Endodermal cell (in vitro differentiated cells): Measurements from ENCODE around the gene ENDOU. TPM values are rescaled to one million over a fixed set of nuclear protein-coding genes. Genes with fewer than 3 reads are reported as not detected.

Experiments used
- DNase-seq: peaks from one replicate; pipeline ENCODE4 v3.0.0-alpha.2; 2017
- H3K27ac ChIP-seq: 2 replicates; pipeline ENCODE4 v1.5.1; 2013; ENCODE audit warnings: mild to moderate bottlenecking, low read depth, low read length, moderate library complexity
- H3K27me3 ChIP-seq: 2 replicates; pipeline ENCODE4 v1.6.1; 2013; ENCODE audit warnings: mild to moderate bottlenecking, low read length, moderate library complexity; ENCODE audit not compliant: insufficient read depth, control insufficient read depth, poor library complexity, severe bottlenecking
- H3K36me3 ChIP-seq: 2 replicates; pipeline ENCODE4 v1.7.0; 2013; ENCODE audit warnings: mild to moderate bottlenecking, low read length, moderate library complexity; ENCODE audit not compliant: control insufficient read depth, insufficient read depth
- H3K4me1 ChIP-seq: one replicate; pipeline ENCODE4 v1.7.0; 2013; ENCODE audit warnings: low read length; ENCODE audit not compliant: control insufficient read depth, insufficient read depth
- H3K4me3 ChIP-seq: 2 replicates; pipeline ENCODE4 v1.5.1; 2013; ENCODE audit warnings: mild to moderate bottlenecking, low read length, moderate library complexity
- H3K9ac ChIP-seq: 2 replicates; pipeline ENCODE4 v1.6.1; 2013; ENCODE audit warnings: mild to moderate bottlenecking, low read length, moderate library complexity; ENCODE audit not compliant: poor library complexity, severe bottlenecking; ENCODE audit errors: extremely low read depth
- H3K9me3 ChIP-seq: 2 replicates; pipeline ENCODE4 v1.6.1; 2013; ENCODE audit warnings: mild to moderate bottlenecking, low read length, moderate library complexity; ENCODE audit not compliant: control insufficient read depth
- H3K27ac Mint-ChIP-seq: 2 replicates; pipeline ENCODE4 v1.8.0; 2020; ENCODE audit warnings: mixed read lengths
- H3K27me3 Mint-ChIP-seq: 2 replicates; pipeline ENCODE4 v1.8.0; 2021; ENCODE audit warnings: mild to moderate bottlenecking, mixed read lengths; ENCODE audit not compliant: insufficient read depth
- H3K36me3 Mint-ChIP-seq: 2 replicates; pipeline ENCODE4 v1.8.0; 2020; ENCODE audit warnings: low read depth, mixed read lengths
- H3K4me1 Mint-ChIP-seq: 2 replicates; pipeline ENCODE4 v1.8.0; 2020; ENCODE audit warnings: mixed read lengths
- H3K4me3 Mint-ChIP-seq: 2 replicates; pipeline ENCODE4 v1.8.0; 2020; ENCODE audit warnings: mild to moderate bottlenecking, moderate library complexity, mixed read lengths
- H3K9me3 Mint-ChIP-seq: 2 replicates; pipeline ENCODE4 v1.8.0; 2020; ENCODE audit warnings: mild to moderate bottlenecking, mixed read lengths
- WGBS, 2 experiments: methylation state at CpG; one replicate each; pipeline versions ENCODE4 v1.1.5 to v1.1.7; 2013; ENCODE audit warnings: missing lambda C conversion rate in 2 of 2, mixed read lengths in 1 of 2; ENCODE audit not compliant: insufficient coverage in 1 of 2, insufficient read length in 1 of 2; 5-methylcytosine and 5-hydroxymethylcytosine counted together
- total RNA-seq, 2 donors: library from RNA; stranded (reverse); fragmentation: NEBNext Ultra II Directional in 1 of 2; extraction: Animal tissue kit (Norgen Biotek cat#: 25700) in 1 of 2; gene quantifications; 2 replicates in 1 of 2; 3 replicates in 1 of 2; pipeline ENCODE4 v1.2.1, GENCODE V29; 2021
- TF ChIP-seq, protein P1 (sequence below): fragments of 200-600 bp; sonication (generic); conservative IDR thresholded peaks from 2 replicates; pipeline ENCODE4 v1.5.0; 2021; ENCODE audit warnings: antibody characterized with exemption, mild to moderate bottlenecking

The ENDOU gene
- total RNA-seq, 2 donors from 2014 or later, result not detected

DNA sequence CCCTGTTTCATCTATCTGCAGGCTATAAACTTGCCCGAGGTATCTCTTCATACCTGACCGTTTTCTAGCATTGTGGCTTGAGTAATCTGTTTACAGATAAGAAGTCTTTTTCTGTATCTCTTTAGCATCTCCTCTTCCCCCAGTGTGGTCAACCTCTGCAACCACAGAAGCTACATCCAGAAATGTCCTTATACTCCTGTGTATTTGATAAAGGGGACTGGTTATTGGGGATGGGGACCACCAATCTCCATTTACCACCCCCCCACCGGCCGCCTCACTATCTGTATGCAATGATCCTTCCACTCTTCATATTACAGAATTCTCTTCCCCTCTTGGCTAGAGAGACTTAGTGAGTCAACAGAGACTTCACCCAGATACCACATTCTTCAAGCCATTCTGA, 16.1 kb downstream of the ENDOU start:
- no peak overlapping the region for H3K27ac Mint-ChIP-seq
- WGBS, 2 experiments, result 85 to 90% methylated on average over 2 to 4 of the region's 4 CpGs

GRCh38 chr12:47707905-47708543, 17.3 kb downstream of the ENDOU start:
- H3K36me3 ChIP-seq, result peaks cover 4% of the 10 kb centered on the region
- Mint-ChIP-seq H3K36me3 (no peaks in the 10 kb centered on the region), H3K27me3 (no peaks in the 10 kb centered on the region), H3K4me3 (no peak overlapping the region), H3K27ac (no peak overlapping the region), H3K4me1 (peaks cover 27% of the 10 kb centered on the region), H3K9me3 (no peaks in the 10 kb centered on the region)
- H3K27me3 ChIP-seq, result no peaks in the 10 kb centered on the region
- H3K9me3 ChIP-seq, result no peaks in the 10 kb centered on the region
- no peak overlapping the region for H3K27ac ChIP-seq
- no peak overlapping the region for H3K9ac ChIP-seq
- no peak for DNase-seq
- 84 to 91% methylated on average over 4 to 5 of the region's 5 CpGs for WGBS, 2 experiments
- H3K4me1 ChIP-seq, result peaks cover 5% of the 10 kb centered on the region
- TF ChIP-seq, protein P1, sequence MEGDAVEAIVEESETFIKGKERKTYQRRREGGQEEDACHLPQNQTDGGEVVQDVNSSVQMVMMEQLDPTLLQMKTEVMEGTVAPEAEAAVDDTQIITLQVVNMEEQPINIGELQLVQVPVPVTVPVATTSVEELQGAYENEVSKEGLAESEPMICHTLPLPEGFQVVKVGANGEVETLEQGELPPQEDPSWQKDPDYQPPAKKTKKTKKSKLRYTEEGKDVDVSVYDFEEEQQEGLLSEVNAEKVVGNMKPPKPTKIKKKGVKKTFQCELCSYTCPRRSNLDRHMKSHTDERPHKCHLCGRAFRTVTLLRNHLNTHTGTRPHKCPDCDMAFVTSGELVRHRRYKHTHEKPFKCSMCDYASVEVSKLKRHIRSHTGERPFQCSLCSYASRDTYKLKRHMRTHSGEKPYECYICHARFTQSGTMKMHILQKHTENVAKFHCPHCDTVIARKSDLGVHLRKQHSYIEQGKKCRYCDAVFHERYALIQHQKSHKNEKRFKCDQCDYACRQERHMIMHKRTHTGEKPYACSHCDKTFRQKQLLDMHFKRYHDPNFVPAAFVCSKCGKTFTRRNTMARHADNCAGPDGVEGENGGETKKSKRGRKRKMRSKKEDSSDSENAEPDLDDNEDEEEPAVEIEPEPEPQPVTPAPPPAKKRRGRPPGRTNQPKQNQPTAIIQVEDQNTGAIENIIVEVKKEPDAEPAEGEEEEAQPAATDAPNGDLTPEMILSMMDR, result no peak
- H3K4me3 ChIP-seq, result no peak overlapping the region

More for the DNA sequence above, 16.1 kb downstream of the ENDOU start:
- Mint-ChIP-seq H3K27me3 (peaks cover 1% of the 10 kb centered on the region), H3K9me3 (no peaks in the 10 kb centered on the region), H3K4me1 (peaks cover 19% of the 10 kb centered on the region), H3K36me3 (no peaks in the 10 kb centered on the region), H3K4me3 (no peak overlapping the region)
- H3K9me3 ChIP-seq, result no peaks in the 10 kb centered on the region
- DNase-seq, result no peak
- no peak overlapping the region for H3K27ac ChIP-seq
- TF ChIP-seq, protein P1, result no peak
- H3K4me3 ChIP-seq, result no peak overlapping the region
- no peaks in the 10 kb centered on the region for H3K27me3 ChIP-seq
- peaks cover 5% of the 10 kb centered on the region for H3K4me1 ChIP-seq
- H3K9ac ChIP-seq, result no peak overlapping the region
- no peaks in the 10 kb centered on the region for H3K36me3 ChIP-seq

DNA sequence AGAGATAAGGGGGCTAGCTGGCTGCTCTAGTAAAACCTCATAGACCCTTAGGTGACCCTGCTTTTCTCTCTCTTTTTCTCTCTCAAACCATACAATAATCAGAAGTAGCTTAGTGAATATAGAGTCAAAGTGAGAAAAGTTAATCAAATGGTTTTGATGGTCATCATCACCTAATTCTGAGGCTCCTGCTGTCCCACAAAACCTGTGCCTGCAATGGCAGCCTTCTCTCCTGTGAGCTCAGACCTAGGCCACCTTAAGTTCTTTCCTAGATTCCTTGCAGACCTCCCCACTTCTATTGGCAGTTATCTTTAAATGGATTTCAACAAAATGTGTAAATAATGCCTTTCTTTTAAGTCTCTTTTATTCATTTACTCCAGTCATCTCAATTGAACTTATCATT, 17.9 kb downstream of the ENDOU start:
- peaks cover 2% of the 10 kb centered on the region for H3K36me3 Mint-ChIP-seq
- no peak overlapping the region for H3K4me3 Mint-ChIP-seq
- no peaks in the 10 kb centered on the region for H3K27me3 Mint-ChIP-seq
- no peaks in the 10 kb centered on the region for H3K27me3 ChIP-seq
- no peak overlapping the region for H3K4me3 ChIP-seq
- no peak for DNase-seq
- H3K4me1 ChIP-seq, result peaks cover 4% of the 10 kb centered on the region
- H3K4me1 Mint-ChIP-seq, result peaks cover 23% of the 10 kb centered on the region
- TF ChIP-seq, protein P1, result no peak
- H3K9me3 Mint-ChIP-seq, result no peaks in the 10 kb centered on the region
- H3K27ac Mint-ChIP-seq, result no peak overlapping the region
- H3K9ac ChIP-seq, result no peak overlapping the region
- no peak overlapping the region for H3K27ac ChIP-seq
- no peaks in the 10 kb centered on the region for H3K9me3 ChIP-seq
- H3K36me3 ChIP-seq, result peaks cover 10% of the 10 kb centered on the region
